RWPE2 (cell line): ENCODE results near the gene TMEM89.

Experiments used
- ATAC-seq: fragments of 200-7000 bp; cut with Tn5 transposase; 3 replicates; pipeline ENCODE4 v1.9.1; 2021; ENCODE audit warnings: low read depth
- DNase-seq: peaks from one replicate; pipeline ENCODE4 v3.0.0-alpha.2; 2020; ENCODE audit warnings: low spot score
- H3K27ac ChIP-seq: fragments of 450-650 bp; 2 replicates; pipeline ENCODE4 v1.5.1; 2017; ENCODE audit warnings: mild to moderate bottlenecking; ENCODE audit not compliant: poor library complexity, severe bottlenecking
- H3K27me3 ChIP-seq: fragments of 250-450 bp; sonication (Bioruptor Pico); 2 replicates; pipeline ENCODE4 v1.5.1; 2021; ENCODE audit warnings: mild to moderate bottlenecking, moderate library complexity; ENCODE audit not compliant: insufficient read depth, poor library complexity, severe bottlenecking
- H3K36me3 ChIP-seq: fragments of 250-450 bp; sonication (Bioruptor Pico); 2 replicates; pipeline ENCODE4 v1.5.1; 2020; ENCODE audit warnings: low read depth, mild to moderate bottlenecking, moderate library complexity
- H3K4me1 ChIP-seq: fragments of 250-450 bp; sonication (Bioruptor Pico); 2 replicates; pipeline ENCODE4 v1.5.1; 2021; ENCODE audit warnings: mild to moderate bottlenecking, moderate library complexity; ENCODE audit not compliant: insufficient read depth, poor library complexity, severe bottlenecking
- H3K4me3 ChIP-seq: fragments of 250-450 bp; sonication (Bioruptor Pico); 2 replicates; pipeline ENCODE4 v1.5.1; 2021; ENCODE audit warnings: mild to moderate bottlenecking, moderate library complexity; ENCODE audit not compliant: severe bottlenecking
- H3K9me3 ChIP-seq: fragments of 250-450 bp; sonication (Bioruptor Pico); 2 replicates; pipeline ENCODE4 v1.5.1; 2021; ENCODE audit warnings: mild to moderate bottlenecking, moderate library complexity; ENCODE audit not compliant: severe bottlenecking
- TF ChIP-seq, protein P1 (sequence below): fragments of 450-650 bp; IDR thresholded peaks from one replicate; pipeline ENCODE4 v1.5.1; 2017; ENCODE audit warnings: mild to moderate bottlenecking, moderate library complexity; ENCODE audit not compliant: poor library complexity, severe bottlenecking

Gene TMEM89, protein sequence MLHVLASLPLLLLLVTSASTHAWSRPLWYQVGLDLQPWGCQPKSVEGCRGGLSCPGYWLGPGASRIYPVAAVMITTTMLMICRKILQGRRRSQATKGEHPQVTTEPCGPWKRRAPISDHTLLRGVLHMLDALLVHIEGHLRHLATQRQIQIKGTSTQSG

DNA sequence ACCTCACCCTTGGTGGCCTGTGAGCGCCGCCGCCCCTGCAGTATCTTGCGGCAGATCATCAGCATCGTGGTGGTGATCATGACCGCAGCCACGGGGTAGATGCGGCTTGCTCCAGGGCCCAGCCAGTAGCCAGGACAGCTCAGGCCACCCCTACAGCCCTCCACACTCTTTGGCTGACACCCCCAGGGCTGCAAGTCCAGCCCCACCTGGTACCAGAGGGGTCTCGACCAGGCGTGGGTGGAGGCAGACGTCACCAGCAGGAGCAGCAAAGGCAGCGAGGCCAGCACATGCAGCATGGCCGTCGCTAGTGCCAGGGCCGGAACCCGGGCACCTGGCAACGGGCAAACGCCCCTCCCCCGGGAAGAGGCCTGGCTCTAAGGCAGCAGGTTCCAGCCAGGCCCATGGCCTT lies at the start of gene TMEM89:
Gene TMEM89 (minus strand): TSS at position 309 of the 409 bp plus-strand sequence. CDS start 13 bp downstream, at position 296.
- Histone ChIP-seq H3K36me3 (peaks cover 18% of the 10 kb centered on the region), H3K4me1 (no peaks in the 10 kb centered on the region), H3K9me3 (peaks cover 17% of the 10 kb centered on the region), H3K27ac (no peak within 1 kb of the TSS), H3K27me3 (no peaks in the 10 kb centered on the region), H3K4me3 (no peak within 1 kb of the TSS)
- peak; percentile 20; the same call in 1 of the 3 replicates for ATAC-seq
- TF ChIP-seq, protein P1, sequence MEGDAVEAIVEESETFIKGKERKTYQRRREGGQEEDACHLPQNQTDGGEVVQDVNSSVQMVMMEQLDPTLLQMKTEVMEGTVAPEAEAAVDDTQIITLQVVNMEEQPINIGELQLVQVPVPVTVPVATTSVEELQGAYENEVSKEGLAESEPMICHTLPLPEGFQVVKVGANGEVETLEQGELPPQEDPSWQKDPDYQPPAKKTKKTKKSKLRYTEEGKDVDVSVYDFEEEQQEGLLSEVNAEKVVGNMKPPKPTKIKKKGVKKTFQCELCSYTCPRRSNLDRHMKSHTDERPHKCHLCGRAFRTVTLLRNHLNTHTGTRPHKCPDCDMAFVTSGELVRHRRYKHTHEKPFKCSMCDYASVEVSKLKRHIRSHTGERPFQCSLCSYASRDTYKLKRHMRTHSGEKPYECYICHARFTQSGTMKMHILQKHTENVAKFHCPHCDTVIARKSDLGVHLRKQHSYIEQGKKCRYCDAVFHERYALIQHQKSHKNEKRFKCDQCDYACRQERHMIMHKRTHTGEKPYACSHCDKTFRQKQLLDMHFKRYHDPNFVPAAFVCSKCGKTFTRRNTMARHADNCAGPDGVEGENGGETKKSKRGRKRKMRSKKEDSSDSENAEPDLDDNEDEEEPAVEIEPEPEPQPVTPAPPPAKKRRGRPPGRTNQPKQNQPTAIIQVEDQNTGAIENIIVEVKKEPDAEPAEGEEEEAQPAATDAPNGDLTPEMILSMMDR: no peak
- DNase-seq: peak; percentile 61

DNA sequence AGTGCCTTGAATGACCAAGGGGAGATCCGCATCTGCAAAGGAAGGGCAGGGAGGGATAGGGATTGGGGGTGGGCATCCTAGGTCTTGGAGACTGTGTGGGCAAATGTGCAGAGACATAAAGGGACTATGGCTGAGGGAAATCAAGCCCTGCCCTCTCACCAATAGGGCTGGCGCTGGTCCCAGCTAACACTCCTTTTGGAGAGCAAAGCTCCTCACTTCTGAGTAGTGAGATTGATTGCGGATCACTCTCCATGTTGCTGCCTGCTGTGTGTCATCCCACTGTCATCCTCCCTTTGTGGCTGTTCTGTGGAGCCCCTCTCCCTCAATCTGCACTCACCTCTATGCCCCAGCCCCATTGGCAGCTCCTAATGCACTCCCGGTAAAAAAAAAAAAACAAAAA lies 43.4 kb upstream of the TMEM89 start:
- H3K27ac ChIP-seq: no peak overlapping the region
- no peak for ATAC-seq

DNA sequence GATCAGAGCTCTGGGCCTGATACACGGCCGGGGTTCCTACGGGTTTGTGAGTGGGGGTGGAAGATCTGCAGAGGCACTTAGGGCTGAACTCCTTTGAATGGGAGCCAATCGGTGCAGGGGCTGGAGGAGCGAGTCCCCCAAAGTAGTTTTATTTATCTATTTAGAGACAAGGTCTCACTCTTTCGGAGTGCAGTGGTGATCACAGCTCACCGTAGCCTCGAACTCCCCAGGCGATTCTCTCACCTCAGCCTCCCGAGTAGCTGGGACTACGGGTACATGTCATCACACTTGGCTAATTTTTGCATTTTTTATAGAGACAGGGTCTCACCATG lies 42.7 kb upstream of the TMEM89 start:
- DNase-seq: no peak

More for the DNA sequence above, 43.4 kb upstream of the TMEM89 start:
- Histone ChIP-seq H3K4me1 (no peaks in the 10 kb centered on the region), H3K36me3 (no peaks in the 10 kb centered on the region), H3K9me3 (no peaks in the 10 kb centered on the region), H3K27me3 (no peaks in the 10 kb centered on the region), H3K4me3 (no peak overlapping the region)
- no peak for DNase-seq
- TF ChIP-seq, protein P1: no peak

DNA sequence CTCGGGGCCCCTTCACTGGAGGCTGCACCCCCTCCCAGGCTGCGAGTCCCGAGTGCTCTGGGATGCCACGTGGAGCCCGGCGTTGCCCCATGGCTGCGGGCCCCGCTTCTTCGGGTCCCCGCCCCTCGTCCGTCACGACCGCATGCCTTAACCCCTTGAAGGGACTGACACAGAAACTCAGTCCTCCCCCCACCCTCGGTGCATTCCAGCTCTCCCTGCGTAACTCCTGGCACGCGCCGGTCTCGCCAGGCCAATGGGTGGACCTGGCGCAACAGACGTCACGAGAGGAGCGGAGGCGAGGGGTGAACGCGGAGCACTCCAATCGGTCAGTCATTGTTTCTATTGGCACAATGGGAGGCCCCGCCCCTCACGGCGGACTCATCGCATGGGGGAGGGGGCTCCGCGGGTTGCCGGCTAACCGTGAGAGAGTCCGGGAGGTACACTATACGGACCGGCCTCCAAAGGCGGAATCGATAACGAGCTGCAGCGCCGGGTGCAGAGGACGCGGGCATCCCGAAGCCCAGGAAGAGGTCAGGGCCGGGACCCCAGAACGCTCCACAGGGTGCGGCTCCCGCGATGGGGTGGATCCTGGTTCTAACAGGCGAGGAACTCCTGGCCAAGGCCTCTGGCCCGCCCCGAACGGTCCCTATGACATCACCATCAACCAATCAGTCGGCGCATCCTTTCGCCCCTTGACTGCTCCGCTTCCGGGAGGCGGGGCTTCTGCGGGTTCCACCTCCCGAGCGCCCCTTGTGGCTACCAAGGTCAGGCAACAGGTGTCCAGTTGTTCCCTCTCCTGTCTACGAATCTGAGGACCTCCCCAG lies 42.1 kb upstream of the TMEM89 start:
- Histone ChIP-seq H3K27ac (peak overlapping the region; percentile 88), H3K36me3 (no peaks in the 10 kb centered on the region), H3K27me3 (no peaks in the 10 kb centered on the region), H3K9me3 (no peaks in the 10 kb centered on the region), H3K4me3 (peak overlapping the region; percentile 43), H3K4me1 (no peaks in the 10 kb centered on the region)
- TF ChIP-seq, protein P1: peak; percentile 86
- DNase-seq (peak; percentile 99), ATAC-seq (peak; percentile 77)

More for the DNA sequence above, 42.7 kb upstream of the TMEM89 start:
- H3K4me1 ChIP-seq: no peaks in the 10 kb centered on the region
- ATAC-seq: no peak
- no peaks in the 10 kb centered on the region for H3K36me3 ChIP-seq
- H3K9me3 ChIP-seq: no peaks in the 10 kb centered on the region
- no peaks in the 10 kb centered on the region for H3K27me3 ChIP-seq
- TF ChIP-seq, protein P1: peak; percentile 62
- H3K27ac ChIP-seq: peak overlapping the region; percentile 88
- H3K4me3 ChIP-seq: no peak overlapping the region
